HepG2 (cell line): Measurements from ENCODE around the gene ADAMTS15. TPM values are rescaled to one million over a fixed set of nuclear protein-coding genes. Genes with fewer than 3 reads are reported as not detected.

ENCODE experiments used
- ATAC-seq: fragments of 200-7000 bp; cut with Tn5 transposase; 3 replicates; pipeline ENCODE4 v1.9.1; 2020; ENCODE audit warnings: mild to moderate bottlenecking, moderate library complexity
- BruUV-seq: library from RNA; stranded (reverse); fragments of 400-500 nt; replicated peaks from 2 replicates; lab custom pipeline; 2021; lab: Mats Ljungman, UMichigan
- CTCF ChIA-PET: fragments of 300-600 bp; formaldehyde crosslinking; extraction: SDS; loops from one replicate; lab custom pipeline; 2021; ENCODE audit warnings: low total read pairs, inconsistent platforms, low intra/inter-chr PET ratio; lab: Yijun Ruan, JAX
- POLR2A ChIA-PET: fragments of 350-600 bp; sonication (Branson Sonifier 250); formaldehyde crosslinking; loops from one replicate; lab custom pipeline; 2020; ENCODE audit warnings: antibody characterized with exemption, inconsistent platforms; lab: Yijun Ruan, JAX
- DNase-seq: peaks from one replicate; pipeline ENCODE4 v3.0.0-alpha.2; 2015; ENCODE audit warnings: low spot score
- FAIRE-seq: peaks from 3 replicates; lab custom pipeline; 2011; peaks lifted over from hg19 to GRCh38; lab: Jason Lieb, UNC
- H2AFZ ChIP-seq: one replicate; pipeline ENCODE4 v1.6.1; 2011; ENCODE audit warnings: low read length, inconsistent platforms
- H3K27ac ChIP-seq: fragments of 300-600 bp; 3 replicates; pipeline ENCODE4 v1.8.0; 2011; ENCODE audit warnings: mixed run types, mild to moderate bottlenecking, mixed read lengths, low read length, inconsistent platforms; ENCODE audit not compliant: insufficient read depth; ENCODE audit errors: extremely low read length
- H3K27me3 ChIP-seq, 2 experiments: fragments of 200-600 bp in 1 of 2; 2 replicates in 1 of 2; 3 replicates in 1 of 2; pipeline versions ENCODE4 v1.6.0 to v1.8.0; 2011; ENCODE audit warnings: low read length in 2 of 2, mild to moderate bottlenecking in 2 of 2, moderate library complexity in 2 of 2, inconsistent platforms in 1 of 2; ENCODE audit not compliant: insufficient read depth in 2 of 2, control insufficient read depth in 1 of 2
- H3K36me3 ChIP-seq, 2 experiments: fragments of 200-600 bp in 1 of 2; replicated peaks in 1 of 2; 2 replicates in 1 of 2; 3 replicates in 1 of 2; pipeline versions ENCODE4 v1.5.1 to v1.8.0; 2011; ENCODE audit warnings: low read length in 2 of 2, inconsistent platforms in 1 of 2; ENCODE audit not compliant: insufficient read depth in 2 of 2, control insufficient read depth in 1 of 2
- H3K4me1 ChIP-seq: 2 replicates; pipeline ENCODE4 v1.5.1; 2012; ENCODE audit warnings: low read length, inconsistent platforms; ENCODE audit not compliant: insufficient read depth
- H3K4me2 ChIP-seq: 2 replicates; pipeline ENCODE4 v1.6.0; 2011; ENCODE audit warnings: low read depth, low read length, inconsistent platforms
- H3K4me3 ChIP-seq, 3 experiments: fragments of 200-600 bp in 1 of 3; sonication (generic), shearing (Covaris generic) in 1 of 3; replicated peaks in 1 of 3; 2 replicates each; pipeline ENCODE4 v1.5.1; 2011 to 2016; ENCODE audit warnings: low read length in 3 of 3, inconsistent platforms in 2 of 3, low read depth in 2 of 3, mild to moderate bottlenecking in 2 of 3, control low read depth in 1 of 3, mixed read lengths in 1 of 3; ENCODE audit not compliant: insufficient read depth in 1 of 3
- H3K79me2 ChIP-seq: one replicate; pipeline ENCODE4 v1.6.1; 2011; ENCODE audit warnings: low read length, inconsistent platforms; ENCODE audit not compliant: insufficient read depth
- H3K9ac ChIP-seq: 2 replicates; pipeline ENCODE4 v1.6.0; 2011; ENCODE audit warnings: mild to moderate bottlenecking, low read depth, low read length, inconsistent platforms; ENCODE audit not compliant: insufficient read depth
- H3K9me3 ChIP-seq: 2 replicates; pipeline ENCODE4 v1.5.1; 2012; ENCODE audit warnings: mild to moderate bottlenecking, low read length
- H4K20me1 ChIP-seq: 2 replicates; pipeline ENCODE4 v1.6.0; 2011; ENCODE audit warnings: inconsistent platforms, mild to moderate bottlenecking, low read length, moderate library complexity; ENCODE audit not compliant: insufficient read depth
- GTF3A ChIP-seq: sonication (generic); formaldehyde crosslinking; conservative IDR thresholded peaks from 2 replicates; pipeline ENCODE4 v1.4.0; 2020; ENCODE audit warnings: mild to moderate bottlenecking, missing genetic modification reagents
- HES4 ChIP-seq: sonication (generic); formaldehyde crosslinking; IDR thresholded peaks from 2 replicates; pipeline ENCODE4 v1.9.0; 2021; ENCODE audit warnings: mild to moderate bottlenecking, missing genetic modification reagents, borderline replicate concordance
- HHEX ChIP-seq: IDR thresholded peaks from 2 replicates; pipeline ENCODE4 v1.6.1; 2016; ENCODE audit warnings: control low read depth
- JUNB ChIP-seq: sonication (generic); formaldehyde crosslinking; IDR thresholded peaks from 2 replicates; pipeline ENCODE4 v1.8.0; 2022; ENCODE audit warnings: missing genetic modification reagents, mild to moderate bottlenecking, borderline replicate concordance
- MEIS1 ChIP-seq: sonication (generic); formaldehyde crosslinking; IDR thresholded peaks from 2 replicates; pipeline ENCODE4 v1.9.0; 2021; ENCODE audit warnings: mild to moderate bottlenecking, missing genetic modification reagents, moderate library complexity, borderline replicate concordance
- ZBTB2 ChIP-seq: sonication (generic); formaldehyde crosslinking; IDR thresholded peaks from 2 replicates; pipeline ENCODE4 v1.8.0; 2022; ENCODE audit warnings: low read depth, missing genetic modification reagents
- ZC3H4 ChIP-seq: sonication (generic); formaldehyde crosslinking; IDR thresholded peaks from 2 replicates; pipeline ENCODE4 v1.4.0; 2020; ENCODE audit warnings: missing genetic modification reagents, borderline replicate concordance
- ZMYM2 ChIP-seq: sonication (generic); formaldehyde crosslinking; IDR thresholded peaks from 2 replicates; pipeline ENCODE4 v1.8.0; 2022; ENCODE audit warnings: mild to moderate bottlenecking, missing genetic modification reagents
- ZNF207 ChIP-seq: fragments of 450-650 bp; IDR thresholded peaks from 2 replicates; pipeline ENCODE4 v1.6.1; 2016; ENCODE audit warnings: antibody characterized with exemption, borderline replicate concordance
- ZNF382 ChIP-seq: sonication (generic); formaldehyde crosslinking; IDR thresholded peaks from 2 replicates; pipeline ENCODE4 v1.5.0; 2020; ENCODE audit warnings: missing genetic modification reagents, mild to moderate bottlenecking, borderline replicate concordance
- ZNF562 ChIP-seq: sonication (generic); formaldehyde crosslinking; IDR thresholded peaks from 2 replicates; pipeline ENCODE4 v1.8.0; 2022; ENCODE audit warnings: missing genetic modification reagents, borderline replicate concordance
- ZNF614 ChIP-seq: IDR thresholded peaks from 2 replicates; pipeline ENCODE4 v1.6.1; 2018; ENCODE audit warnings: missing biosample characterization, missing genetic modification reagents, inconsistent platforms, borderline replicate concordance
- ZNF800 ChIP-seq: sonication (generic); formaldehyde crosslinking; IDR thresholded peaks from 2 replicates; pipeline ENCODE4 v1.4.0; 2020; ENCODE audit warnings: missing genetic modification reagents
- WGBS: methylation state at CpG from one replicate; pipeline ENCODE4 v1.1.6; 2017; ENCODE audit warnings: low lambda C conversion rate; 5-methylcytosine and 5-hydroxymethylcytosine counted together
- in situ Hi-C: cut with HindIII; loops from 2 replicates; pipeline ENCODE4 v1.10.0; 2017; ENCODE audit warnings: low pct_unique_long_range_greater_than_20kb; ENCODE audit not compliant: extremely low pct_ligation_motif_present
- intact Hi-C: fragments of 100-400 bp; cut with micrococcal nuclease; formaldehyde crosslinking; loops from one replicate; pipeline ENCODE4 v1.10.0; 2022; ENCODE audit not compliant: unreplicated experiment
- polyA plus RNA-seq, 8 experiments: library from polyadenylated mRNA; depleted of rRNA in 3 of 8; stranded (reverse) in 7 of 8; unstranded in 1 of 8; fragments of >200 nt; fragmentation: Illumina TruSeq in 4 of 8; extraction: Trizol in 4 of 8; gene quantifications; 2 replicates each; pipeline versions ENCODE4 v1.2.1 to v1.2.3, GENCODE V29; 2011 to 2016; ENCODE audit warnings: low read depth in 4 of 8, missing spikeins in 1 of 8, mixed read lengths in 1 of 8; ENCODE audit not compliant: insufficient read depth in 1 of 8
- total RNA-seq, 5 experiments: library from RNA; depleted of rRNA; stranded (reverse); fragments of >200 nt; fragmentation: Illumina TruSeq; extraction: Trizol; gene quantifications; 2 replicates each; pipeline ENCODE4 v1.2.3, GENCODE V29; 2016; ENCODE audit warnings: low read depth in 1 of 5
- TF ChIP-seq, protein P1 (sequence below), 2 experiments: sonication (generic) in 1 of 2; formaldehyde crosslinking in 1 of 2; IDR thresholded peaks; 2 replicates each; pipeline versions ENCODE4 v1.5.1 to v1.6.1; 2011 to 2020; ENCODE audit warnings: borderline replicate concordance in 1 of 2, low read depth in 1 of 2, low read length in 1 of 2, mild to moderate bottlenecking in 1 of 2, missing genetic modification reagents in 1 of 2, moderate library complexity in 1 of 2
- TF ChIP-seq, protein P2 (sequence below): sonication (generic); formaldehyde crosslinking; conservative IDR thresholded peaks from 2 replicates; pipeline ENCODE4 v1.4.0; 2020; ENCODE audit warnings: missing genetic modification reagents

Gene ADAMTS15
- total and polyA plus RNA-seq, 2 of the 13 experiments (the other 11 are each of a cell fraction or from before 2014, with no cell fraction given), result 0.01 to 0.02 TPM

- no peak for TF ChIP-seq ZNF800 (CRISPR knock-in tag)
- TF ChIP-seq HHEX (CRISPR knock-in tag), result no peak
- no peak for TF ChIP-seq ZC3H4
- no peak for TF ChIP-seq ZNF562 (CRISPR knock-in tag)
- no peak for TF ChIP-seq ZMYM2 (CRISPR knock-in tag)
- TF ChIP-seq, protein P1, sequence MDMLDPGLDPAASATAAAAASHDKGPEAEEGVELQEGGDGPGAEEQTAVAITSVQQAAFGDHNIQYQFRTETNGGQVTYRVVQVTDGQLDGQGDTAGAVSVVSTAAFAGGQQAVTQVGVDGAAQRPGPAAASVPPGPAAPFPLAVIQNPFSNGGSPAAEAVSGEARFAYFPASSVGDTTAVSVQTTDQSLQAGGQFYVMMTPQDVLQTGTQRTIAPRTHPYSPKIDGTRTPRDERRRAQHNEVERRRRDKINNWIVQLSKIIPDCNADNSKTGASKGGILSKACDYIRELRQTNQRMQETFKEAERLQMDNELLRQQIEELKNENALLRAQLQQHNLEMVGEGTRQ (IDR thresholded peaks at IDR 0.05; ENCODE audit: low read depth, low read length), result no peak
- TF ChIP-seq, protein P1 (CRISPR knock-in tag; IDR thresholded peaks at IDR 0.05; ENCODE audit: borderline replicate concordance), result no peak
- TF ChIP-seq ZNF614, result no peak
- TF ChIP-seq GTF3A, result no peak
These were observed 61.5 kb downstream of the ADAMTS15 start (continued) for GRCh38 chr11:130509942-130510341.

DNA sequence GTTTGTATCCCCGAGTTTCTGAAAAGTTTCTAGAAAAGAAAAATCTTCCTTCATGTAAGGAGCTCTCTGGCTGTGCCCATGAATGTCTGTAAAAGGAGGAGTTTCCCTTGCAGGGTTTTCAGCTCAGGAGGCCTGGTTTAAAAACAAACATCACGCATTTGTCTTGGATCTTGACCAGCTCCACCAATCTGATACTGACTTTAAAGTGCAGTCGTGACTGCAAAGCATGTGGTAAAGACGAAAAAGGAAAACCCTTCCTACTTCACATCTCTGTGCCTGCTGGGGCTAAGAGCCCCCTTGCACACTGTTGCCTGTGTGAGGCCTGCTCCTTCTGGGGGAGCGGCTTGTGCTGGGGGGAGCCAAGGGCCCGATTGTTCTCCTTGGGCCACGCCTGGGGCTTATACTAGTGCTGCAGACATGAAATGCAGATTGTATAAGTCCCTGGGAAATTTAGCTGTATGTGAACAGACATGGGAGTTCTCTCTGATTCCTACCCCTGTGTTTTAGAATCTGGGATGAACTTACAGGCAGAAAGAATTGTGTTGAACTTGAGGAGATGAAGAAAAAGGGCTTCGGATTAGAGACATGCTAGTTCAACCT is 62.1 kb downstream of the ADAMTS15 start:
- DNase-seq, result no peak
- H3K4me1 ChIP-seq, result no peaks in the 10 kb centered on the region
- peaks cover 1 to 6% of the 10 kb centered on the region in 2 experiments; a peak in 1 of 5 replicates for H3K27me3 ChIP-seq
- H3K4me3 ChIP-seq, result no peak overlapping the region
- ChIA-PET CTCF (no interaction called here), POLR2A (no interaction called here)
- H4K20me1 ChIP-seq, result no peaks in the 10 kb centered on the region
- WGBS, result 3% methylated on average over 5 of the region's 8 CpGs
- intact Hi-C loops (no loop called here), in situ Hi-C loops (no loop called here)
- no peak for ATAC-seq
- no peak for FAIRE-seq
- H3K79me2 ChIP-seq, result no peaks in the 10 kb centered on the region
- no peaks in the 10 kb centered on the region for H3K36me3 ChIP-seq
- H3K27ac ChIP-seq, result no peak overlapping the region
- BruUV-seq, result no TSS peak
- no peak overlapping the region for H3K4me2 ChIP-seq
- H3K9ac ChIP-seq, result no peak overlapping the region
- no peak overlapping the region for H2AFZ ChIP-seq
- peaks cover 10% of the 10 kb centered on the region for H3K9me3 ChIP-seq
- TF ChIP-seq, protein P2, sequence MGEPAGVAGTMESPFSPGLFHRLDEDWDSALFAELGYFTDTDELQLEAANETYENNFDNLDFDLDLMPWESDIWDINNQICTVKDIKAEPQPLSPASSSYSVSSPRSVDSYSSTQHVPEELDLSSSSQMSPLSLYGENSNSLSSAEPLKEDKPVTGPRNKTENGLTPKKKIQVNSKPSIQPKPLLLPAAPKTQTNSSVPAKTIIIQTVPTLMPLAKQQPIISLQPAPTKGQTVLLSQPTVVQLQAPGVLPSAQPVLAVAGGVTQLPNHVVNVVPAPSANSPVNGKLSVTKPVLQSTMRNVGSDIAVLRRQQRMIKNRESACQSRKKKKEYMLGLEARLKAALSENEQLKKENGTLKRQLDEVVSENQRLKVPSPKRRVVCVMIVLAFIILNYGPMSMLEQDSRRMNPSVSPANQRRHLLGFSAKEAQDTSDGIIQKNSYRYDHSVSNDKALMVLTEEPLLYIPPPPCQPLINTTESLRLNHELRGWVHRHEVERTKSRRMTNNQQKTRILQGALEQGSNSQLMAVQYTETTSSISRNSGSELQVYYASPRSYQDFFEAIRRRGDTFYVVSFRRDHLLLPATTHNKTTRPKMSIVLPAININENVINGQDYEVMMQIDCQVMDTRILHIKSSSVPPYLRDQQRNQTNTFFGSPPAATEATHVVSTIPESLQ (CRISPR knock-in tag), result no peak
- TF ChIP-seq ZNF207 (no peak), JUNB (no peak), HES4 (no peak), ZBTB2 (CRISPR knock-in tag) (no peak), ZNF382 (CRISPR knock-in tag) (no peak), MEIS1 (CRISPR knock-in tag) (no peak)
